GM23338 (cell line): ENCODE data around the gene TNNT2. TPM values are rescaled to one million over a fixed set of nuclear protein-coding genes. Genes with fewer than 3 reads are reported as not detected.

Experiments used
- ATAC-seq: fragments of 200-7000 bp; cut with Tn5 transposase; 3 replicates; pipeline ENCODE4 v1.9.1; 2020
- DNase-seq: peaks from one replicate; pipeline ENCODE4 v3.0.0-alpha.2; 2015; ENCODE audit warnings: low spot score
- H2AFZ ChIP-seq: fragments of 200-600 bp; sonication (generic); 2 replicates; pipeline ENCODE4 v1.8.0; 2016; ENCODE audit warnings: antibody characterized with exemption, mild to moderate bottlenecking, moderate library complexity
- H3F3A ChIP-seq: fragments of 200-600 bp; sonication (generic); replicated peaks from 2 replicates; pipeline ENCODE4 v1.8.0; 2017; ENCODE audit warnings: antibody characterized with exemption, mixed run types, low read depth
- H3K27ac ChIP-seq: fragments of 200-600 bp; sonication (generic); 2 replicates; pipeline ENCODE4 v1.6.1; 2016; ENCODE audit warnings: low read depth
- H3K27me3 ChIP-seq: fragments of 200-600 bp; sonication (generic); 2 replicates; pipeline ENCODE4 v1.8.0; 2016; ENCODE audit warnings: mild to moderate bottlenecking, mixed run types, moderate library complexity; ENCODE audit not compliant: insufficient read depth
- H3K36me3 ChIP-seq: fragments of 200-600 bp; sonication (generic); 2 replicates; pipeline ENCODE4 v1.8.0; 2016; ENCODE audit warnings: mild to moderate bottlenecking; ENCODE audit not compliant: insufficient read depth
- H3K4me1 ChIP-seq: fragments of 200-600 bp; sonication (generic); 2 replicates; pipeline ENCODE4 v1.8.0; 2016; ENCODE audit warnings: mild to moderate bottlenecking, moderate library complexity; ENCODE audit not compliant: insufficient read depth
- H3K4me2 ChIP-seq: fragments of 200-600 bp; sonication (generic); 2 replicates; pipeline ENCODE4 v1.7.1; 2017; ENCODE audit warnings: mixed run types
- H3K4me3 ChIP-seq: fragments of 200-600 bp; sonication (generic); 2 replicates; pipeline ENCODE4 v1.6.1; 2016; ENCODE audit warnings: mixed run types
- H3K79me2 ChIP-seq: fragments of 200-600 bp; sonication (generic); replicated peaks from 2 replicates; pipeline ENCODE4 v1.8.0; 2017; ENCODE audit warnings: mild to moderate bottlenecking; ENCODE audit not compliant: insufficient read depth
- H3K9me2 ChIP-seq: fragments of 200-600 bp; sonication (generic); 2 replicates; pipeline ENCODE4 v1.8.0; 2017; ENCODE audit not compliant: insufficient read depth
- H4K20me1 ChIP-seq: fragments of 200-600 bp; sonication (generic); replicated peaks from 2 replicates; pipeline ENCODE4 v1.8.0; 2017; ENCODE audit warnings: mild to moderate bottlenecking; ENCODE audit not compliant: insufficient read depth
- H3K27ac Mint-ChIP-seq: 2 replicates; pipeline ENCODE4 v1.8.0; 2020; ENCODE audit warnings: inconsistent platforms, mild to moderate bottlenecking, moderate library complexity, mixed read lengths
- H3K27me3 Mint-ChIP-seq: 3 replicates; pipeline ENCODE4 v1.8.0; 2022; ENCODE audit warnings: low read depth, mild to moderate bottlenecking, moderate library complexity, mixed read lengths, inconsistent platforms; ENCODE audit not compliant: insufficient read depth, poor library complexity
- H3K36me3 Mint-ChIP-seq: 3 replicates; pipeline ENCODE4 v1.8.0; 2021; ENCODE audit warnings: low read depth, mild to moderate bottlenecking, inconsistent platforms, moderate library complexity, mixed read lengths
- H3K4me1 Mint-ChIP-seq: 3 replicates; pipeline ENCODE4 v1.8.0; 2020; ENCODE audit warnings: mild to moderate bottlenecking, inconsistent platforms, mixed read lengths
- H3K4me3 Mint-ChIP-seq: 3 replicates; pipeline ENCODE4 v1.8.0; 2021; ENCODE audit warnings: moderate library complexity, mild to moderate bottlenecking, inconsistent platforms, mixed read lengths
- H3K9me3 Mint-ChIP-seq: 3 replicates; pipeline ENCODE4 v1.8.0; 2020; ENCODE audit warnings: moderate library complexity, mild to moderate bottlenecking, inconsistent platforms, mixed read lengths
- CREB1 ChIP-seq: fragments of 250-450 bp; sonication (Bioruptor Pico); IDR thresholded peaks from 2 replicates; pipeline ENCODE4 v1.5.0; 2020; ENCODE audit warnings: low read depth, mild to moderate bottlenecking, moderate library complexity
- CTCF ChIP-seq, 2 experiments: fragments of 200-600 bp in 1 of 2; sonication (generic) in 1 of 2; conservative IDR thresholded peaks; 2 replicates each; pipeline versions ENCODE4 v1.5.1 to v1.6.1; 2016 to 2017; ENCODE audit warnings: antibody characterized with exemption in 2 of 2, low read depth in 2 of 2, mild to moderate bottlenecking in 2 of 2, moderate library complexity in 1 of 2
- EZH2 ChIP-seq: fragments of 200-600 bp; sonication (generic); IDR thresholded peaks from one replicate; pipeline ENCODE4 v1.8.0; 2017; ENCODE audit warnings: antibody characterized with exemption, mild to moderate bottlenecking, low read depth; ENCODE audit not compliant: unreplicated experiment
- EZH2phosphoT487 ChIP-seq: fragments of 200-600 bp; sonication (generic); IDR thresholded peaks from one replicate; pipeline ENCODE4 v1.8.1; 2018; ENCODE audit warnings: antibody characterized with exemption; ENCODE audit not compliant: unreplicated experiment
- JUNB ChIP-seq: IDR thresholded peaks from one replicate; pipeline ENCODE4 v1.6.1; 2016; ENCODE audit warnings: antibody characterized with exemption; ENCODE audit not compliant: unreplicated experiment
- POLR2AphosphoS5 ChIP-seq: IDR thresholded peaks from 2 replicates; pipeline ENCODE4 v1.6.1; 2016; ENCODE audit warnings: antibody characterized with exemption, low read depth
- REST ChIP-seq: IDR thresholded peaks from one replicate; pipeline ENCODE4 v1.6.1; 2018; ENCODE audit warnings: antibody characterized with exemption; ENCODE audit not compliant: unreplicated experiment
- STAT1 ChIP-seq: IDR thresholded peaks from one replicate; pipeline ENCODE4 v1.6.1; 2016; ENCODE audit warnings: antibody characterized with exemption; ENCODE audit not compliant: unreplicated experiment
- ZNF114 ChIP-seq: fragments of 250-450 bp; sonication (Bioruptor Pico); IDR thresholded peaks from 2 replicates; pipeline ENCODE4 v1.5.0; 2020; ENCODE audit warnings: mild to moderate bottlenecking, moderate library complexity
- ZNF331 ChIP-seq: fragments of 250-450 bp; sonication (Bioruptor Pico); IDR thresholded peaks from 2 replicates; pipeline ENCODE4 v1.5.0; 2020; ENCODE audit warnings: low read depth, mild to moderate bottlenecking, moderate library complexity
- polyA plus RNA-seq: library from polyadenylated mRNA; unstranded; fragments of >200 nt; fragmentation: Nextera tagmentation; extraction: Ambion mirVana; gene quantifications from 2 replicates; pipeline ENCODE4 v1.2.1, GENCODE V29; 2016
- total RNA-seq: library from RNA; depleted of rRNA; stranded (reverse); fragments of >200 nt; shearing (Covaris generic); gene quantifications from 2 replicates; pipeline ENCODE4 v1.2.3, GENCODE V29; 2014

The TNNT2 gene
- total and polyA plus RNA-seq, 2 experiments from 2014 or later, result 7.5 to 19.1 TPM

- no peak for TF ChIP-seq POLR2AphosphoS5
- TF ChIP-seq CTCF (conservative IDR thresholded peaks at IDR 0.05; ENCODE audit: low read depth in 2 of 2), result no peak
- TF ChIP-seq EZH2phosphoT487, result no peak
- TF ChIP-seq STAT1, result no peak
- TF ChIP-seq REST, result no peak
- no peak for TF ChIP-seq JUNB
- no peak for TF ChIP-seq EZH2
- TF ChIP-seq ZNF331 (CRISPR knock-in tag), result no peak
- TF ChIP-seq ZNF114 (CRISPR knock-in tag), result no peak
Measured at GRCh38 chr1:201408834-201409200, 31.3 kb upstream of the TNNT2 start (continued).

- Mint-ChIP-seq H3K27ac (no peak overlapping the region), H3K9me3 (no peaks in the 10 kb centered on the region; the same call in 2 of the 3 replicates), H3K4me3 (no peak overlapping the region), H3K36me3 (no peaks in the 10 kb centered on the region), H3K27me3 (peaks cover 9% of the 10 kb centered on the region), H3K4me1 (peaks cover 5% of the 10 kb centered on the region)
- no peaks in the 10 kb centered on the region for H3K36me3 ChIP-seq
- DNase-seq (peak; percentile 93), ATAC-seq (peak; percentile 96)
- no peak overlapping the region for H2AFZ ChIP-seq
- no peaks in the 10 kb centered on the region for H3K27me3 ChIP-seq
- H4K20me1 ChIP-seq, result no peaks in the 10 kb centered on the region
- H3K9me2 ChIP-seq, result no peaks in the 10 kb centered on the region
- H3K4me1 ChIP-seq, result no peaks in the 10 kb centered on the region
- no peak overlapping the region for H3K4me3 ChIP-seq
- H3F3A ChIP-seq, result no peaks in the 10 kb centered on the region
- no peaks in the 10 kb centered on the region for H3K79me2 ChIP-seq
- no peak overlapping the region for H3K27ac ChIP-seq
- TF ChIP-seq CREB1 (CRISPR knock-in tag), result no peak
- TF ChIP-seq CTCF (conservative IDR thresholded peaks at IDR 0.05; ENCODE audit: low read depth in 2 of 2), result peak; percentile 79 to 99
- no peak overlapping the region for H3K4me2 ChIP-seq
Measured at GRCh38 chr1:201408176-201408833, 30.8 kb upstream of the TNNT2 start.
